CD4-positive, alpha-beta memory T cell (primary cell): ENCODE measurements around the gene PLET1. TPM values are rescaled to one million over a fixed set of nuclear protein-coding genes. Genes with fewer than 3 reads are reported as not detected.

Source experiments
- CTCF ChIA-PET: fragments of 350-600 bp; sonication (Branson Sonifier 250); formaldehyde crosslinking; loops from one replicate; lab custom pipeline; 2021; ENCODE audit warnings: inconsistent platforms; ENCODE audit not compliant: partially characterized antibody; lab: Charles Lee
- POLR2A ChIA-PET: fragments of 350-600 bp; sonication (Branson Sonifier 250); formaldehyde crosslinking; loops from one replicate; lab custom pipeline; 2021; ENCODE audit not compliant: partially characterized antibody; lab: Charles Lee
- DNase-seq, 5 donors: peaks; one replicate each; pipeline versions ENCODE4 v3.0.0 to v3.0.0-alpha.2; 2020 to 2022; ENCODE audit warnings: mixed read lengths in 1 of 5
- H3K27ac ChIP-seq: one replicate; pipeline ENCODE4 v1.7.0; 2013; ENCODE audit warnings: low read depth, low read length
- H3K27me3 ChIP-seq: 2 replicates; pipeline ENCODE4 v1.7.0; 2013; ENCODE audit warnings: mild to moderate bottlenecking, low read length, moderate library complexity; ENCODE audit not compliant: insufficient read depth
- H3K36me3 ChIP-seq: 2 replicates; pipeline ENCODE4 v1.7.0; 2013; ENCODE audit warnings: mild to moderate bottlenecking, low read length, moderate library complexity; ENCODE audit not compliant: insufficient read depth
- H3K4me1 ChIP-seq: 2 replicates; pipeline ENCODE4 v1.7.0; 2013; ENCODE audit warnings: mild to moderate bottlenecking, low read length, moderate library complexity; ENCODE audit not compliant: insufficient read depth
- H3K4me3 ChIP-seq, 2 donors: one replicate each; pipeline ENCODE4 v1.7.0; 2013; ENCODE audit warnings: low read length in 2 of 2, mild to moderate bottlenecking in 1 of 2
- H3K9me3 ChIP-seq, 2 donors: one replicate each; pipeline ENCODE4 v1.7.0; 2013; ENCODE audit warnings: low read length in 2 of 2, control low read depth in 1 of 2; ENCODE audit not compliant: control insufficient read depth in 1 of 2
- H3K27ac Mint-ChIP-seq, 7 donors: one replicate each; pipeline ENCODE4 v1.8.0; 2020 to 2021; ENCODE audit warnings: mixed read lengths in 7 of 7, mild to moderate bottlenecking in 6 of 7, inconsistent platforms in 3 of 7, moderate library complexity in 3 of 7
- H3K27me3 Mint-ChIP-seq, 2 donors: one replicate each; pipeline ENCODE4 v1.8.0; 2020 to 2021; ENCODE audit warnings: mixed read lengths in 2 of 2
- H3K36me3 Mint-ChIP-seq, 2 donors: one replicate each; pipeline ENCODE4 v1.8.0; 2020 to 2021; ENCODE audit warnings: mixed read lengths in 2 of 2, inconsistent platforms in 1 of 2, mild to moderate bottlenecking in 1 of 2
- H3K4me1 Mint-ChIP-seq, 4 donors: one replicate each; pipeline ENCODE4 v1.8.0; 2020 to 2021; ENCODE audit warnings: mixed read lengths in 4 of 4, mild to moderate bottlenecking in 1 of 4
- H3K4me3 Mint-ChIP-seq, 8 donors: one replicate each; pipeline ENCODE4 v1.8.0; 2020 to 2021; ENCODE audit warnings: mixed read lengths in 8 of 8, mild to moderate bottlenecking in 7 of 8, moderate library complexity in 6 of 8, inconsistent platforms in 3 of 8
- H3K9me3 Mint-ChIP-seq, 8 donors: one replicate each; pipeline ENCODE4 v1.8.0; 2020 to 2021; ENCODE audit warnings: mixed read lengths in 8 of 8, mild to moderate bottlenecking in 5 of 8, inconsistent platforms in 3 of 8, moderate library complexity in 1 of 8
- intact Hi-C: fragments of 100-400 bp; cut with micrococcal nuclease; formaldehyde crosslinking; loops from one replicate; pipeline ENCODE4 v1.15.1; 2023
- polyA plus RNA-seq, 2 donors: library from polyadenylated mRNA; unstranded; fragments of 300-500 nt; fragmentation: Illumina TruSeq; gene quantifications; one replicate each; pipeline ENCODE4 v1.2.3, GENCODE V29; 2021
- total RNA-seq, 2 experiments: library from RNA; stranded (reverse); gene quantifications; one replicate each; pipeline ENCODE4 v1.2.3, GENCODE V29; 2021

The PLET1 gene
- total and polyA plus RNA-seq, 4 experiments from 2014 or later = not detected

GRCh38 chr11:112288021-112288420 is 27.4 kb upstream of the PLET1 start:
- Mint-ChIP-seq H3K27ac (no peak overlapping the region), H3K36me3 (peaks cover 7 to 13% of the 10 kb centered on the region in 2 donors), H3K4me1 (peaks cover 11 to 34% (median 23%) of the 10 kb centered on the region in 4 donors), H3K9me3 (peaks cover 0 to 4% (median 0%) of the 10 kb centered on the region in 8 donors), H3K27me3 (no peaks in the 10 kb centered on the region), H3K4me3 (peak overlapping the region in 7 of 8 donors; percentile 8 to 64 (median 36))
- Histone ChIP-seq H3K9me3 (no peaks in the 10 kb centered on the region), H3K4me3 (no peak overlapping the region), H3K27ac (no peak overlapping the region), H3K36me3 (no peaks in the 10 kb centered on the region), H3K27me3 (no peaks in the 10 kb centered on the region), H3K4me1 (peaks cover 15% of the 10 kb centered on the region)
- POLR2A ChIA-PET = interaction anchor here (1.0 to 1.4 kb wide), 4 partner anchors 9 to 268 kb away, joined by 3 to 8 read pairs (median 3); no protein-coding TSS in a partner anchor
- intact Hi-C loops = loop anchor here (10.0 kb wide), 1 partner anchor 1487 kb away; the partner anchor contains the start of genes CLDN25 and ZW10
- no peak for DNase-seq
- CTCF ChIA-PET = interaction anchor here (0.8 to 4.6 kb wide), 11 partner anchors 8 to 1001 kb away, joined by 3 to 78 read pairs (median 16); no protein-coding TSS in a partner anchor

DNA sequence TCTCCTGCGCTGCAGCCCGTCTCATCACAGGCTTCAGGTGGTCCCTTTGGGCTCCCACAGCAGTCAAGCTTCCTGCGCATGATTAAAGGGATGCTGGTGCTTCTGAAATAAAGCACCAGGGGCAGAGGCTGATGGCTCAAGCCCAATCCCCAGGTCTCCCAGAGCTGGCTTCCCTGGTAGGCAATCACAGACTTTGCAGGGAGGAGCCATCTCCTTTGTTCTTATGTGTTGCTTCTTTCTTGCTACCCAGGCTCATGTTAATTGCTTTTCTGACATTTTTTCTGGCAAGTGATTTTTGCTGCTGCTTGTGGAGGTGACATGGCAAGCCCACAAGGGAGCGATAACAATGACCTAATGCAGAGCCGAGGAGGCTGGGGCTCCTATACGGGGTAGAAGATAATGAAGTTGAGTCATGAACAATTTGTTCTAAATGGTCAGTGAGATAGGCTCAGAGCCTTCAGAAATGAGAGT is 25.2 kb upstream of the PLET1 start:
- Histone ChIP-seq H3K36me3 (no peaks in the 10 kb centered on the region), H3K27ac (no peak overlapping the region), H3K9me3 (no peaks in the 10 kb centered on the region), H3K27me3 (no peaks in the 10 kb centered on the region), H3K4me1 (peaks cover 30% of the 10 kb centered on the region), H3K4me3 (no peak overlapping the region)
- ChIA-PET CTCF (interaction anchor here (0.6 to 14.4 kb wide), 7 partner anchors 12 to 1003 kb away, joined by 3 to 452 read pairs (median 5); partner anchors contain the start of gene PTS), POLR2A (no interaction called here)
- H3K4me3 Mint-ChIP-seq = no peak overlapping the region
- no peak for DNase-seq
- H3K27ac Mint-ChIP-seq = peak overlapping the region in 1 of 7 donors; percentile 65
- intact Hi-C loops = loop anchor here (10.0 kb wide), 1 partner anchor 1489 kb away; the partner anchor contains the start of genes CLDN25 and ZW10
- H3K27me3 Mint-ChIP-seq = no peaks in the 10 kb centered on the region
- H3K36me3 Mint-ChIP-seq = peaks cover 3 to 4% of the 10 kb centered on the region in 2 donors
- H3K4me1 Mint-ChIP-seq = peaks cover 16 to 34% (median 27%) of the 10 kb centered on the region in 4 donors
- no peaks in the 10 kb centered on the region for H3K9me3 Mint-ChIP-seq

DNA sequence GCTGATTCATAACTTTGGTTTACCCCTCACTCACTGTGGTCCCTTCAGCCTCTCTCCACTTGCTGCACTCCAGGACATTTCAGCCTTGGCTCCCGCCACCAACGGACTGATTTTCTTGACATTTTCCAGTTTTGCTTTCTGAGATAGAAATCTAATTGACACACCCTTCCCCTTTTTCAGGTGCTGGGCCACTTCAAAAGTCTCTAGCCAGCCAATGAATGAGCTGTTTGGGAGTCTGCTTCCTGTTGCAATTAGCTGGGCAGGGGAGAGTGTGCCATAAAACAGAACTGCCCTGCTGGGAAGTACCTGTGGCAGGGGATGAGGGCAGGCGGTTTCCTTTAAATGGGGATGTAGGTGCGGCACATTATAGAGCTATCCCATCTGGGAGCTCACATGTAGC is 21.1 kb upstream of the PLET1 start:
- Mint-ChIP-seq H3K9me3 (no peaks in the 10 kb centered on the region), H3K36me3 (peaks cover 0 to 4% of the 10 kb centered on the region in 2 donors), H3K27me3 (no peaks in the 10 kb centered on the region), H3K27ac (peak overlapping the region in 6 of 7 donors; percentile 38 to 95 (median 87)), H3K4me3 (peak overlapping the region; percentile 50 to 75 (median 68)), H3K4me1 (peaks cover 18 to 25% (median 22%) of the 10 kb centered on the region in 4 donors)
- Histone ChIP-seq H3K27ac (no peak overlapping the region), H3K4me1 (peaks cover 23% of the 10 kb centered on the region), H3K27me3 (no peaks in the 10 kb centered on the region), H3K4me3 (no peak overlapping the region), H3K9me3 (no peaks in the 10 kb centered on the region), H3K36me3 (no peaks in the 10 kb centered on the region)
- intact Hi-C loops = loop anchor here (2.0 to 10.0 kb wide), 2 partner anchors 355 to 1493 kb away; partner anchors contain the start of genes CLDN25 and ZW10
- ChIA-PET POLR2A (interaction anchor here (0.8 to 3.3 kb wide), 6 partner anchors 7 to 274 kb away, joined by 4 to 16 read pairs (median 4); partner anchors contain the start of gene PTS), CTCF (interaction anchor here (0.8 to 14.4 kb wide), 12 partner anchors 11 to 1007 kb away, joined by 3 to 452 read pairs (median 4); partner anchors contain the start of gene PTS)
- DNase-seq = no peak

DNA sequence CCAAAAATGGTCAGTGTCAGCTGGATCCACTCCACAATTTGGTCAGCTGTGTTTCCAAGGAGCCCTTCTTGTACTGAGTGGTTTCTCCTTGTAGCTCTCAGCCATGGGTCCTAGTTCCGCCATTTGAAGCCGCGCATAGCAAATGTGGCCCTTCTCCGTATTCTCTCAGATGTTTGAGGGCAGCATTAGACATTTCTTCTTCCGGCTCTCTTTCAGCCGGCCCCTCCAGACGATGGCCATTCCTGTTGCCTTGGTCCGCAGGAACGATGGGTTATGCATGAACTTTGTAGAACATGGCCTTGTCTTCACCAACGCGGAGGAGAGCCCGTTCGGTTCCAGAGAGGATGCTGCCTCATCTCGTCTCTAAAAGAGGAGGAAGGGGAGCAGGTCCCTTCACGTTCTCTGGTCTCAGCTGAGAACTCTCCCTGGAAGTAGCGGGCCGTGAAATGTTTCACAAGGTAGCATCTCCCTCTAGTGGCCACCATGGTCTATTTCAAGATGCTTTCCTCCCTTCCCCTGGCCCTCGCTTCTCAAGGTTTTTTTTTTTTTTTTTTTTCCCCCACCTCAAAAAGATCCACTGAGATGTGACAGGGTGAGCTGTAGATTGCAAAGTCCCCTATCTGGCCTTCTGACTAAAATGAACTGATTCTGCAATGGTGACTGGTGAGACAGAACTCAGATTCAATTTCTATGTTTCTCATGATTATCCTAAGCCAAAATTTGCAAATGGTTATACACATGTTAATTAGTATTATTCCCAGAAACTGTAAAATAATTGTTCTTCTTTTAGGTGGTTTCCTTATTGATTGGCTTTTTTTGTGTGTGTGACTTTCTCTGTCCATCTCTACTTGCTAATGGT is 19.8 kb upstream of the PLET1 start:
- POLR2A ChIA-PET = interaction anchor here (0.6 to 3.3 kb wide), 4 partner anchors 9 to 61 kb away, joined by 5 to 16 read pairs (median 7); partner anchors contain the start of gene PTS
- peak overlapping the region; percentile 67 to 83 for H3K4me3 ChIP-seq
- peak overlapping the region; percentile 65 to 91 (median 85) for H3K27ac Mint-ChIP-seq
- H3K9me3 ChIP-seq = no peaks in the 10 kb centered on the region
- CTCF ChIA-PET = interaction anchor here (0.6 to 14.4 kb wide), 51 partner anchors 8 to 1178 kb away, joined by 3 to 452 read pairs (median 4); partner anchors contain the start of genes PLET1, PTS, SDHD and TIMM8B
- H3K4me1 ChIP-seq = peaks cover 23% of the 10 kb centered on the region
- H3K27me3 ChIP-seq = no peaks in the 10 kb centered on the region
- H3K9me3 Mint-ChIP-seq = no peaks in the 10 kb centered on the region
- intact Hi-C loops = loop anchor here (1.0 to 10.0 kb wide), 7 partner anchors 61 to 1494 kb away; partner anchors contain the start of genes ALG9, CLDN25, SDHD and TIMM8B
- no peaks in the 10 kb centered on the region for H3K36me3 ChIP-seq
- peaks cover 18 to 25% (median 22%) of the 10 kb centered on the region in 4 donors for H3K4me1 Mint-ChIP-seq
- H3K27me3 Mint-ChIP-seq = no peaks in the 10 kb centered on the region
- H3K27ac ChIP-seq = peak overlapping the region; percentile 38
- H3K4me3 Mint-ChIP-seq = peak overlapping the region; percentile 92 to 96 (median 94)
- peaks cover 0 to 1% of the 10 kb centered on the region in 2 donors for H3K36me3 Mint-ChIP-seq
- peak; percentile 73 to 81 (median 76) for DNase-seq

GRCh38 chr11:112279901-112280267 is 19.2 kb upstream of the PLET1 start:
- Histone ChIP-seq H3K9me3 (no peaks in the 10 kb centered on the region), H3K27ac (peak overlapping the region; percentile 38), H3K4me3 (peak overlapping the region; percentile 67 to 83), H3K4me1 (peaks cover 23% of the 10 kb centered on the region), H3K27me3 (no peaks in the 10 kb centered on the region), H3K36me3 (no peaks in the 10 kb centered on the region)
- ChIA-PET CTCF (interaction anchor here (0.6 to 14.4 kb wide), 44 partner anchors 9 to 1179 kb away, joined by 3 to 452 read pairs (median 4); partner anchors contain the start of genes PLET1, PTS, SDHD and TIMM8B), POLR2A (interaction anchor here (0.6 to 3.3 kb wide), 5 partner anchors 8 to 60 kb away, joined by 3 to 16 read pairs (median 5); partner anchors contain the start of gene PTS)
- no peaks in the 10 kb centered on the region for H3K36me3 Mint-ChIP-seq
- peak; percentile 67 to 74 (median 70) for DNase-seq
- peak overlapping the region in 5 of 7 donors; percentile 59 to 91 (median 77) for H3K27ac Mint-ChIP-seq
- peaks cover 18 to 25% (median 22%) of the 10 kb centered on the region in 4 donors for H3K4me1 Mint-ChIP-seq
- H3K4me3 Mint-ChIP-seq = peak overlapping the region; percentile 92 to 96 (median 94)
- no peaks in the 10 kb centered on the region for H3K27me3 Mint-ChIP-seq
- H3K9me3 Mint-ChIP-seq = no peaks in the 10 kb centered on the region
- intact Hi-C loops = loop anchor here (1.0 to 10.0 kb wide), 7 partner anchors 61 to 1495 kb away; partner anchors contain the start of genes ALG9, CLDN25, SDHD and TIMM8B

DNA sequence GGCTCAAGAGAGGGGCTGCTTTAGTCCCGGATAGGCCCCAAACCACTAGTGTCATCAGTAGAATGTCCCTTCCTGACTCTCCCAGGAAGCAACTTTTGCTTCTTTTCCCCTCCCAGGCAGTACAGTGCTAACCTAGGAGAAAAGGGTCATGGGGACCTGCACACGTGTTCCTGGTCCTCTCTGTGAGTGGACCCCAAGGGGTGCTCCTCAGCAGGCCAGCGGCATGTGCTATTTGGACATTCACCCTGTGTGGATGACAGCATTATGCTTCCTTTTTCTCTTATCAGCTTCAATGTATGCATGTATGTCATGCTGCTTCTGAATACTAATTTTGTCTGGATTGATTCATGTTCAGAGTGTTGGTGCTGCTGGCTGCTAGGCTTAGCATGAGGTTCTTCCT is 18.1 kb upstream of the PLET1 start:
- POLR2A ChIA-PET = interaction anchor here (1.0 to 3.3 kb wide), 2 partner anchors 9 to 53 kb away, joined by 3 to 16 read pairs; partner anchors contain the start of gene PTS
- no peak overlapping the region for H3K4me3 ChIP-seq
- H3K4me3 Mint-ChIP-seq = no peak overlapping the region
- peaks cover 18 to 25% (median 22%) of the 10 kb centered on the region in 4 donors for H3K4me1 Mint-ChIP-seq
- CTCF ChIA-PET = interaction anchor here (0.6 to 14.4 kb wide), 19 partner anchors 9 to 1213 kb away, joined by 3 to 452 read pairs (median 5); partner anchors contain the start of genes PLET1 and PTS
- peaks cover 23% of the 10 kb centered on the region for H3K4me1 ChIP-seq
- H3K9me3 Mint-ChIP-seq = no peaks in the 10 kb centered on the region
- no peaks in the 10 kb centered on the region for H3K27me3 Mint-ChIP-seq
- H3K36me3 ChIP-seq = no peaks in the 10 kb centered on the region
- no peak for DNase-seq
- no peaks in the 10 kb centered on the region for H3K27me3 ChIP-seq
- peaks cover 0 to 6% of the 10 kb centered on the region in 2 donors for H3K36me3 Mint-ChIP-seq
- no peak overlapping the region for H3K27ac ChIP-seq
- intact Hi-C loops = no loop called here
- no peak overlapping the region for H3K27ac Mint-ChIP-seq
- H3K9me3 ChIP-seq = no peaks in the 10 kb centered on the region
